COLO668 (cell line): ENCODE results near the gene UAP1L1.
"Not testable (repeated sequence)": the region's sequence is repeated elsewhere in the genome, so short reads cannot be mapped to it uniquely, and the experiment has no call there.

ENCODE experiments used
- DNase-seq: peaks from one replicate; lab custom pipeline; 2025; ENCODE audit not compliant: unreplicated experiment; lab: John Stamatoyannopoulos, UW

UAP1L1 gene

DNA sequence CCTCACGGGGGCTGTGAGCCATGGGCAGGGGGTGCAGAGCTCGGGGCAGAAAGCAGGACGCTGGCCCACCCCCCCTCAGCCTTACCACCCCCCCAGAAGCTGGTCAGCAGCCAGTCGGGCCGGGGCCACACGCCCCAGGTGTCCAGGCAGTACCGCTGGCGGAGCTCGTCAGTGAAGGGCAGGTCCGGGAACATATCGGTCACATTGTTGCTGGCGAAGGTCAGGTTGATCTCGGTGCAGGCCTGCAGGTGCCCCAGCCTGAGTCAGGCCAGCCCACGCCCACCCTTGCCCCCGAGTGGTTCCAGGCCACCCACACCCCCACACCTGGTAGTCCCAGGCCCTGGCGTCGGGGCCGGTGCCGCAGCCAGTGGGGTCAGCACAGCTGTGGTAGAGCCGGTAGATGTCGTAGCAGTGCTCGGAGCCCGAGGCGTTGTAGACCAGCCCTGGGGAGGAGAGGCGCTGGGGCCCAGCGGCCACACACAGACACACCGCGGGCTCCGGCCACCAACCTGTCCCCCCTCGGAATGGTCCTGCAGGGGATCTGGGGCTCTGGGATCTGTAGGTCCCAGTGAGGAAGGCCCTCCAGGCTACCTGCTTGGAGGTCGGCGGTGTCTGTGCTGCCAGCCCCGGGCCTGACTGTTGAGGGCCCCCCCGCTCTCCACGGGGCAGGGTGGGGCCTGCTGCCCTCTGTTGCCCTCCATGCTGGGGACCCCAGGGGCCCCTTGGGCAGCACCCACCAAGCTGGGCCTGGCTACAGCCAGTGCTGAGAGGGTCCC lies 34.7 kb downstream of the UAP1L1 start:
- DNase-seq: no peak

DNA sequence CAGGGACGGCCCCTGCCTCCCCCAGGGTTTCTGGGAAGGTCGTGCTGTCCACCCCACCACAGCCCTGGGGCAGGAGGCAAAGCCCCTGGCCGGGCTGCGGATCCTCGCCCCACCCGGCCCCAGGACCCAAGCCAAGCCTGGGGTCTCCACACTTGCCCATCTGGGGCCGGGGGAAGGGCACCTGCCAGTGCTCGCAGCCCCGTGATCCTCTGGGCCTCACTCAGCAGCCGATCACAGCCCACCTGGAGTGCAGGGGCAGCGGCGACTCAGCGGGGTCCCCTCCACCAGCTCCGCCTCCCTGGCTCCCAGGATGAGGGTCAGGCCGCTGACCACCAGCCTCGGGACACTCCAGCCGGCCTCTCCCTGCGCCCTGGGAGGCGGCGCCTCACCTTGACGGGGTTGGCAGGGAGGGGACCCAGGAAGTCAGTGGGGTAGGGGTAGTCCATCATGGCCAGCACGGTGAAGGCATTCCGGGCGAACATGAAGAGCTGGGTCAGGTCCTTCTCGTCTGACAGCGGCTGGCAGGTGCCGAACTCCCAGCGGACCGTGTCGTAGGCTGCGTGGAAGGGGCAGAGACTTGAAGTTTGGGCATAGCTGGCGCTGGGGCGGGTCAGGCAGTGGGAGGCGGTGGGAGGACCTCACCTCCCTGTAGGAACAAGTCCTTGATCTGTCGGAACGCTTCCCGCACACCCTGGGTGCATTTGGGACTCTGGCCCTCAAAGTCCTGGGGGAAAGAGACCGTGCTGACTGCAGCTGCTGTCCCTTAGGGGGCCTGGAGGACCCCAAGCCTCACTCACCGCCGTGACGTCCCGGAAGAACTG lies 35.5 kb downstream of the UAP1L1 start:
- peak; percentile 10 for DNase-seq

DNA sequence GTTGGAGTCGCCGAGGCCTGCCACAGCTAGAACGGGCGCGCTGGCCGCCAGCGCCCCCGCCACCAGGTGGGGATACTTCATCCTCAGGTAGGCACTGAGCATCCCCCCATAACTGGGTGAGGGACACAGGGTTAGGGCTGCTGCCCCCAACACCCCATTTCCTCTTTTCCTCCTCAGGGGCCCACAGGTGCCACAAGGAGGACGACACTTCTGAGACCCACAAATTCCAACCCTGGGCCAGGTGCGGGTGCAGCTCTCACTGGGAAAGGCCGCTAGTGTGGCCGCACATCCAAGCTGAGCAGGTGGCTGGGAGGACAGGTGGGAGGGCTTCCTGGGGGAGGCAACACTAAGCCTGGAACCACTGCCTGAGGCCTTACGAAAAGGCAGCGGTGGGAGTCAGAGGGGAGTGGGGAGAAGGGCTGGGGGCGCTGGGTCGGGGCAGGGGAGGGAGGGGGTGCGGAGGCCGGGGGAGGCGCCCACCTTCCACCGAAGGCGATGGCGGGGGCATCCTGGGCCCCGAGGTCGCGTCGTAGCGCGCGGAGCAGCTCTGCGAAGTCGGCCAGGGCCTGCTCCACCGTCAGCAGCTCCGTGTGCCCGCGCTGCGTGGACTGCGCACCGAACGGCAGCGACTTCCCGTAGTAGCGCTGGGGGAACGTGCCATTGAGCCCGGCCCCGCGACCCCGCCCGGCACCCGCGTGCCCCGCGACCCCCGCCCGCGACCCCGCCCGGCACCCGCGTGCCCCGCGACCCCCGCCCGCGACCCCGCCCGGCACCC lies 36.3 kb downstream of the UAP1L1 start:
- peak; percentile 10 for DNase-seq

DNA sequence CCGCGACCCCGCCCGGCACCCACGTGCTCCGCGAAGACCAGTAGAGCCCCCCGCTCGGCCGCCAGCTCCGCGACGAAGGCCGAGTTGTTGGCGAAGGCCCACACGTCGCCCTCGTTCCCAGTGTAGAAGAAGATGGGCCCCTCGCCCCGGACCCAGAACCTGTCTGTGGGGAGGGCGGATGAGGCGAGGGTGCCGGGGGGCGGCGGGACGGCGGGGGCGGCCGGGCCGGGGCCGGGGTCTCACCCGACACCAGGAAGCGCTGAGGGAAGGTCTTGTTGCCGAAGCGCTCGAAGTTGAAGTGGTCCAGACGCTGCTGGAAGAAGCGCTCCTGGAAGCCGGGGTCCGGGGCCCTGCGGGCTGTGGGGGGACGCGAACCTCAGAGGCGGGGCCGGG lies 36.9 kb downstream of the UAP1L1 start:
- no peak for DNase-seq

DNA sequence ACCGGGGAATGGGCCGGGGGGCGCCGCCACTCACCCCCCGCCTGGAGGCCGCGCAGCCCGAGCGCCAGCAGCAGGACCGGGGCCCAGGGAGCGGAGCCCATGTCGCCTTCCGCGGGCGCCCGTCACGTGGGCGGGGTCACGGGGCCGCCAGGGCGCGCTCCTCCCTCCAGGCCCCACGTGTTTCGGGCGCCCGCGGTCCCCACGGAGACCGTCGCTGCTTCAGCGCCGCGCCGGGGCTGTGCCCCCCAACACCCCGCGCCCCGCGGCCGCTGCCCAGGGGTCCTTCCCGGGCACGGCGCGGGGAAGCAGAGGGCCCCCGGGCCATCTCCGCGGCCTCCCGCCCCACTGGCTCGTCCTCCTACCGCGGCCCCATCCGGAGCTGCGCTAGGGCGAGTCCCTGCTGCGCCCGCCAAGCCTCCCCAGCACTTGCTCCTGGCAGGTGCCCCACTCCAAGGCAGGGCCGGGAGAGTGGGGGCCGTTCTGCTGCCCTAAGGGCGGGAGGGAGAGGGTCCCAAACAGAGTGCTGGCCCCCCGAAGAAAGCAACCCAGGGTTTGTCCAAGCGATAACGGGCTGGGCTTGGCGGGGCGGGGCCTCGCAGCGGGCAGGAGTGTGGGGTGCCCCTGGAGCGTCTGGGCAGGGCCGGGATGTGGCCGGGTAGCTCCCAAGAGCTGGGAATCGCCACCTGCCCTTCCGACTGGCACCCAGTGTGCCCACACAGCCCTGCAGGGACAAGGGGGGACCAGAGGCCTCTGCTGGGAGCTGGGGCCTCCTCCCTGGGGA lies 37.5 kb downstream of the UAP1L1 start, which contains the start of gene DPP7:
TSS of gene DPP7 (minus strand) at position 121 of the 781 bp plus-strand sequence. CDS start at position 101, 20 bp downstream.
- DNase-seq: peak; percentile 82

DNA sequence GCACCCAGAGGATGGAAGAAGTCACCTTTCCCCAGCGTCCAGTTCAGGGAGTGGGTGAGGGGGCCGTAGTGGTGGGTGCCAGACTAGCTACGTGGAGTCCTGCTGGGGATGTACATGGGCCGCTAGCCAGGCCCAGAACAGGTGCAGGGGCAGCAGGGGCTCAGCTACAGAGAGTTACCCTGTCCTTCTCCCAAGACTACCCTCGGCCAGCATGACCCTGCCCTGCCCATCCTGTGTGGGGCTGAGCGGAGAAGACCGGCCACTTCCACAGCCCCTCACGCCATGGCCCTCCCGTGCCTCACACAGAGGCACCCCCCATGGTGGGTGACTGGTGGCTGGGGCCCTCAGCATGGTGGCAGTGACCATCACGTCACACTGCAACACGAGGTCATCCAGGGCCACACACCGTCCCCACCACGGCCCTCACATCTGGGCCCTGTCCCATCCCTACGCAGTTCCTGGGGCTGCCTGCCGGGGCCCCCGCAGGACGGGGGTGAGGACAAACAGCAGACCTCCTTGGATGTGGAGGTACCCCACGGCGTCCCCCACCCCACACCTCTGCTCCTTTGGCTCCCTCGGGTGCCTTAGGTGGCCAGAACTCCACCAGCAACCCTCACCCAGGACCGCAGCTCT lies 38.2 kb downstream of the UAP1L1 start:
- DNase-seq: no peak

DNA sequence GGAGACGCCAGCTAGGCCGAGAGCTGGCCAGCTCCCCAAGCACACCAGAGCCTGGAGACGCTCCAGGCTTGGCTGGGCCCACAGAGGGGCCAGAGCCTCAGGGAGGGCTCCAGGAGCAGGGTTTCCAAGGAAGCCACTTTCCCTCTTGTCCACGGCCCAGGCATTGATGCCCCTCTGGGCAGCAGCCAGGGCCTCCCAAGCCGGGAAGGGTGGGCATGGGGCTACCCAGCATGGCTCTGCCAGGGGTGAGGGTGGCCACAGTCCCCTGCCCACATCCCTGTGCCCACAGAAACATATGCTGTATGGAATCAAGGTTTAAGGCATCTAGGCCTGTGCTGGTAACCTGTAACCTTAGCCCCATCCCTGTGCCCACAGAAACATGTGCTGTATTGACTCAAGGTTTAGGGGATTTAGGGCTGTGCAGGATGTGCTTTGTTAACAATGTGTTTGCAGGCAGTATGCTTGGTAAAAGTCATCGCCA lies 38.8 kb downstream of the UAP1L1 start:
- no peak for DNase-seq

DNA sequence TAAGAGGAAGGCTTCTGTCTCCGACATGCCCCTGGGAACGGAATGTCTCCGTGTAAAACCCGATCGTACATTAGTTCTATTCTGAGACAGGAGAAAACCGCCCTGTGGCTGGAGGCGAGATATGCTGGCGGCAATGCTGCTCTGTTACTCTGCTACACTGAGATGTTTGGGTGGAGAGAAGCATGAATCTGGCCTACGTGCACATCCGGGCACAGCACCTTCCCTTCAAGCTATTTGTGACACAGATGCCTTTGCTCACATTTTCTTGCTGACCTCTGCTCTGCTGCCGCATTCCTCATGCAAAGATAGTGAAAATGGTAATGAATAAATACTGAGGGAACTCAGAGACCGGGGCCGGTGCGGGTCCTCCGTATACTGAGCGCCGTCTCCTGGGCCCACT lies 39.4 kb downstream of the UAP1L1 start:
- DNase-seq: no peak

DNA sequence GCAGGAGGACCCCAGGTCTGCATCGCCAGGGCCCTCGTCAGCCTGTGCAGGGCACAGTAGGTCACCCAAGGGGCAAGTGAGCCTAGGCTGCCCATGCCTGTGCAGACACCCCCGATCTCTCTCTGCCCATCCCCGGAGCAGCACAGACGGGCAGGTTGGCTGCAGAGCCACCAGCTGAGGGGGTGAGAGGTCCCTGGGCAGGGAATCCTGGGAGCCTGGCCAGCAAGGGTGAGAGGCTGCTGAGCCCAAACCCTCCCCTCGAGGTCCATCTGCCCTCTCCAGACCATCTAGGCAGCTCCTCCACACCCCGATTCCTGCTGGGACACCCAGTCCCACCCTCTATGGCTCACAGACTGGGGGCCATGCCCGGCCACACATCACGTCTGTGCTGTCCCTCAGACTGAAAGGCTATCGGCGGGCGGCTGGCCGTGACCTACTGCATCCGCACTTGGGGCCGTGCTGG lies 40.0 kb downstream of the UAP1L1 start:
- no peak for DNase-seq

DNA sequence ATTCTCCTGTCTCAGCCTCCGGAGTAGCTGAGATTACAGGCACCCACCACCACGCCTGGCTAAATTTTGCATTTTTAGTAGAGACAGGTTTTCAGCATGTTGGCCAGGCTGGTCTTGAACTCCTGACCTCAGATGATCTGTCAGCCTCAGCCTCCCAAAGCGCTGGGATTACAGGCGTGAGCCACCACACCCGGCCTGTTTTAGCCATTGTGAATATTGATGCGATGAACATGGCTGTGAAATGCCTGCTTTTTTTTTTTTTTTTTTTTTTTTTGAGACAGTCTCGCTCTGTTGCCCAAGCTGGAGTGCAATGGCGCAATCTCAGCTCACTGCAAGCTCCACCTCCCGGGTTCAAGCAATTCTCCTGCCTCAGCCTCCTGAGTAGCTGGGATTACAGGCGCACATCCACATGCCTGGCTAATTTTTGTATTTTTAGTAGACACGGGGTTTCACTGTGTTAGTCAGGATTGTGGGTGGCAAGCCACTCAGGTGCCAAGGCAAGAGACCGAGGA lies 40.8 kb downstream of the UAP1L1 start:
- not testable (repeated sequence) for DNase-seq

DNA sequence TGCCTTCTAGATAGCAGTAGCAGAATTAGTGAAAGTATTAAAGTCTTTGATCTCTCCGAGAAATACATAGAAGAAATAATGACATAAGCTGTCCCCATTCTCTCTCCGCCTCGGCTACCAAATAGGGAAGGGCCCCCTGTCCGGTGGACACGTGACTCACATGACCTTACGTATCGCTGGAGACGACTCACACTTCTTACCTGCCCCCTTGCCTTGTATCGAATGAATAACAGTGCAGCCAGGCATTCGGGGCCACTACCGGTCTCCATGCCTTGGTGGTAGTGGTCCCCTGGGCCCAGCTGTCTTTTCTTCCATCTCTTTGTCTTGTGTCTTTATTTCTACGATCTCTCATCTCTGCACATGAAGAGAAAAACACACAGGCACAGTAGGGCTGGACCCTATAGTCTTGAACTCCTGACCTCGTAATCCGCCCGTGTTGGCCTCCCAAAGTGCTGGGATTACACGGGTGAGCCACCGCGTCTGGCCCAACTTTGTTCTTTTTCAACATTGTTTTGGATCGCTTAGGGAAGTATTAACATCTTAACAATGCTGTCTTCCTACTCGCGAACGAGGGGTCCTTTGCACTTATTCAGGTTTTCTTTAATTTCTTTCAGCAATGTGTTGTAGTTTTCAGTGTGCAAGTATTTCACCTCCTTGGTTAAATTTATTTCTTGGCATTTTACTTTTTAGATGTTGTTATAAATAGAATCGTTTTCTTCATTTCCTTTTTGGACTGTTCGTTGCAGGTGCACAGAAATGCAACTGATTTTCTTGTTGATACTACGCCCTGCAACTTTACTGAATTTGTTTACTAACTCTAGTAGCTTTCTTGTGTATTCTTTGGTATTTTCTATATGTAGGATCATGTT lies 44.8 kb downstream of the UAP1L1 start:
- DNase-seq: not testable (repeated sequence)

DNA sequence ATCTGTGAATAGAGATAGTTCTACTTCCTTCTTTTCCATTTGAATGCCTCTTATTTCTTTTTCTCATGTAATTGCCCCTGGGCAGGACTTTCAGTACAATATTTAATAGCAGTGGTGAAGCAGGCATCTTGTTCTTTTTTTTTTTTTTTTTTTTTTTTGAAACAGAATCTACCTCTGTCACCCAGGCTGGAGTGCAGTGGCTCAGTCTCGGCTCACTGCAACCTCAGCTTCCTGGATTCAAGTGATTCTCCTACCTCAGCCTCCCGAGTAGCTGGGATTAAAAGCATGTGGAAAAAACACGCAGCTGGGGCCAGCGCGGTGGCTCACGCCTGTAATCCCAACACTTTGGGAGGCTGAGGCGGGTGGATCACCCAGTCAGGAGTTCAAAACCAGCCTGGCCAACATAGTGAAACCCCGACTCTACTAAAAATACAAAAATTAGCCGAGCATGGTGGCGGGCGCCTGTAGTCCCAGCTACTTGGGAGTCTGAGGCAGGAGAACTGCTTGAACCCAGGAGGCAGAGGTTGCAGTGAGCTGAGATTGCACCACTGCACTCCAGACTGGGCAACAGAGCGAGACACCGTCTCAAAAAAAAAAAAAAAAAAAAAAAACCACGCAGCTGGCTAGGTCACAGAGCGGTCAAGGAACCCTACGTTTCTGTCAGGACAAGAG lies 45.6 kb downstream of the UAP1L1 start:
- not testable (repeated sequence) for DNase-seq

DNA sequence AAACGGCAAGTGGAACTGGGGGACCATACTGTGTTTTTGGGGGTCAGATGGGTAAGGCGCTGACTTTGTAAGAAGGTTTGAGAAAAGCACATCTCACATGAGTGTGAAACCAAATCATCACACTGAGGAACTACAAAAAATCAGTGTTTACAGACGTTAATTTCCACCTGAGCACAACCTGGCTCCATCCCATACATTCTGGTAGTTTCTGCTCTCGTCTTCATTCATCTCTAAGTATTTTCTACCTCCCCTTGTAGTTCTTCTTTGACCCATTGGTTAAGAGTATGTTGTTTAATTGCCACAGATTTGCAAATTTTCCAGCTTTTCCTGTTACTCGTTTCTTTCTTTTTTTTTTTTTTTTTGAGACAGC lies 46.1 kb downstream of the UAP1L1 start:
- DNase-seq: no peak

DNA sequence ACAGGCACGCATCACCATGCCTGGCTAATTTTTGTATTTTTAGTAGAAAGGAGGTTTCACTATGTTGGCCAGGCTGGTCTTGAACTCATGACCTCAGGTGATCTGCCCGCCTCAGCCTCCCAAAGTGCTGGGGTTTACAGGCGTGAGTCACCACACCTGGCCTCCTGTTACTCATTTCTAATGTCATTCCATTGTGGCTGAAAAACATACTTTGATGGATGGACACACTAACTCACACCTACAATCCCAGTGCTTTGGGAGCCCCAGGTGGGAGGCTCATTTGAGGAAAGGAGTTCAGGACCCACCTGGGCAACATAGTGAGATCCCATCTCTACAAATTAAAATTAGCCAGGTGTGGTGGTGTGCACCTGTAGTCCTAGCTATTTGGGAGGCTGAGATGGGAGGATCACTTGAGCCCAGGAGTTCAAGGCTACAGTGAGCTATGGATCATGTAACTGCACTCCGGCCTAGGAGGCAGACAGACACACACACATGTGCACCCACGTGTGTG lies 46.7 kb downstream of the UAP1L1 start:
- DNase-seq: not testable (repeated sequence)

DNA sequence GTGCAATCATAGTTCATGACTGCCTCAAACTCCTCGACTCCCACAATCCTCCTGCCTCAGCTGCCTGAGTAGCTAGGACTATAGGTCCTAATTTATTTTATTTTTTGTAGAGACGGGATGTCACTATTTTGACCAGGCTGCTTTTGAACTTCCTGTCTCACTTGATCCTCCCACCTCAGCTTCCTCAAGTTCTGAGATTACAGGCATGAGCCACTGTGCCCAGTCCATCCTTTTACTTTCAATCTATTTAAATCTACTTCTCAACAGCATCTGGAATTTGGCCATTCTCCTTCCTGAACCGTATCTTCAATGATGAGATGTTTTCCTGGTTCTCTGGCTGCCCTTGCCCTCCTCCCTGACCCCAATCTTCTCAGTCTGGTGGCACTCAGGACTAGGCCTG lies 49.5 kb downstream of the UAP1L1 start:
- DNase-seq: no peak

DNA sequence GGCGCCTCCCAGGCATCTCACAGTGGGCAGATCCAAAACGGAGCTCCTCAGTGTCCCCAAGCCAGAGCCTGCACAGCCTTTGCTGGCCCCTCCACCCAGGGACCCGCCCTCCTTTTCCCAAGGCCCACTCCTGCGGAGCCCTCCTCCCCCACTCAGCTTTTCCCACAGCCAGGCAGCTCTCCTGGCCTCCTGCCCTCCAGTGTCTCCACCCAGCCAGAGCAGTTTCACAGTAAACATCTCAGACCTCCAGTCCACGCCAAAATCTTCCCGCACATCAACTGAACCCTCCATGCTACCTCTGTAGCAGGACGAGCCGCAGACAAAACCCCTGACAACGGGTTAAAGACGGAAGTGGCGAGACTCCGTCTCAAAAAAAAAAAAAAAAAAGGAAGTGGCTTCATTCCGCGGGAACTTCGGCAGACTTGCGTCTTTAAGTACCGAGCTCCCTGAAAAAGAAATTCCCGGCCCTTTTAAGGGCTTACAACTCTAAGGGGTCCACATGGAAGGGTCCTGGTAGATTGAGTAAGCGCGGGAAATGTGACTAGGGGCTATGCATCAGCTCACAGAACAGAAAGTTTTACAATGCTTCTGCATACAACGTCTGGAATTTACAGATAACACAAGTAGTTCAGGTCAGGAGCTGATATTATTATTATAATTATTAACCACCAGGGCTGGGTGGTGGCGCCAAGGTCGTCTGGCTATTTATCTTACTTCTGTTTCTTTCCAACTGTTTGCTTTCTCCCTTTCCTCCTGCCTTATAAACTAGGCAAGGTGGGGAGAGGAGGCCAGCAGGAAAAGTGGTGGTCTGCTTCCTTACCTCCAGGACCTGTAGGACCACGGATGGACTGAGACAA lies 50.2 kb downstream of the UAP1L1 start:
- DNase-seq: no peak
